GM12878 (cell line): ENCODE results near the gene BLACAT1. TPM values are rescaled to one million over a fixed set of nuclear protein-coding genes. Genes with fewer than 3 reads are reported as not detected.

ENCODE experiments used
- FOS ChIP-seq: IDR thresholded peaks from 3 replicates; pipeline ENCODE4 v1.6.1; 2011; ENCODE audit warnings: borderline replicate concordance; ENCODE audit not compliant: insufficient read length; ENCODE audit errors: extremely low read depth
- MLLT1 ChIP-seq: fragments of 450-650 bp; IDR thresholded peaks from 2 replicates; pipeline ENCODE4 v1.6.1; 2016; ENCODE audit warnings: mild to moderate bottlenecking
- NR2C2 ChIP-seq: IDR thresholded peaks from 2 replicates; pipeline ENCODE4 v1.6.1; 2011; ENCODE audit warnings: borderline replicate concordance, low read depth; ENCODE audit not compliant: control insufficient read depth, insufficient read length
- RB1 ChIP-seq: fragments of 450-650 bp; formaldehyde crosslinking; IDR thresholded peaks from 2 replicates; pipeline ENCODE4 v1.6.1; 2017; ENCODE audit warnings: mild to moderate bottlenecking, borderline replicate concordance
- polyA plus RNA-seq, 11 experiments: library from polyadenylated mRNA; depleted of rRNA in 4 of 11; unstranded in 6 of 11; stranded (reverse) in 5 of 11; fragments of >200 nt; fragmentation: Nextera tagmentation in 4 of 11; fragmentation: Illumina TruSeq in 1 of 11; extraction: Ambion mirVana in 4 of 11; extraction: Trizol in 1 of 11; gene quantifications; 1 replicate in 1 of 11; 2 replicates in 10 of 11; pipeline versions ENCODE4 v1.2.1 to v1.2.3, GENCODE V29; 2011 to 2016; ENCODE audit warnings: inconsistent platforms in 2 of 11, missing spikeins in 2 of 11, low read depth in 1 of 11
- total RNA-seq, 4 experiments: library from RNA; depleted of rRNA in 3 of 4; stranded (reverse); fragments of >200 nt in 3 of 4; fragmentation: Illumina TruSeq in 1 of 4; extraction: Trizol in 1 of 4; gene quantifications; 2 replicates each; pipeline versions ENCODE4 v1.2.1 to v1.2.3, GENCODE V29; 2013 to 2021
- TF ChIP-seq, protein P1 (sequence below): fragments of 450-650 bp; formaldehyde crosslinking; IDR thresholded peaks from 2 replicates; pipeline ENCODE4 v1.5.0; 2022; ENCODE audit warnings: mild to moderate bottlenecking, missing genetic modification characterization
- TF ChIP-seq, protein P2 (sequence below), 3 experiments: IDR thresholded peaks in 2 of 3; conservative IDR thresholded peaks in 1 of 3; 2 replicates each; pipeline ENCODE4 v1.5.1; 2011; ENCODE audit warnings: low read depth in 3 of 3, low read length in 3 of 3, mild to moderate bottlenecking in 3 of 3, control low read depth in 2 of 3, moderate library complexity in 2 of 3, inconsistent platforms in 1 of 3, mixed read lengths in 1 of 3; ENCODE audit not compliant: control insufficient read depth in 2 of 3, insufficient read depth in 1 of 3; ENCODE audit errors: extremely low read depth in 1 of 3

BLACAT1 gene
- total and polyA plus RNA-seq, 10 of the 15 experiments (the other 5 are each of a cell fraction or from before 2014, with no cell fraction given), result 0.04 to 1.6 (median 0.15) TPM; not detected in 1

GRCh38 chr1:205453466-205453865 is 2.4 kb downstream of the BLACAT1 start (continued):
- TF ChIP-seq, protein P1, sequence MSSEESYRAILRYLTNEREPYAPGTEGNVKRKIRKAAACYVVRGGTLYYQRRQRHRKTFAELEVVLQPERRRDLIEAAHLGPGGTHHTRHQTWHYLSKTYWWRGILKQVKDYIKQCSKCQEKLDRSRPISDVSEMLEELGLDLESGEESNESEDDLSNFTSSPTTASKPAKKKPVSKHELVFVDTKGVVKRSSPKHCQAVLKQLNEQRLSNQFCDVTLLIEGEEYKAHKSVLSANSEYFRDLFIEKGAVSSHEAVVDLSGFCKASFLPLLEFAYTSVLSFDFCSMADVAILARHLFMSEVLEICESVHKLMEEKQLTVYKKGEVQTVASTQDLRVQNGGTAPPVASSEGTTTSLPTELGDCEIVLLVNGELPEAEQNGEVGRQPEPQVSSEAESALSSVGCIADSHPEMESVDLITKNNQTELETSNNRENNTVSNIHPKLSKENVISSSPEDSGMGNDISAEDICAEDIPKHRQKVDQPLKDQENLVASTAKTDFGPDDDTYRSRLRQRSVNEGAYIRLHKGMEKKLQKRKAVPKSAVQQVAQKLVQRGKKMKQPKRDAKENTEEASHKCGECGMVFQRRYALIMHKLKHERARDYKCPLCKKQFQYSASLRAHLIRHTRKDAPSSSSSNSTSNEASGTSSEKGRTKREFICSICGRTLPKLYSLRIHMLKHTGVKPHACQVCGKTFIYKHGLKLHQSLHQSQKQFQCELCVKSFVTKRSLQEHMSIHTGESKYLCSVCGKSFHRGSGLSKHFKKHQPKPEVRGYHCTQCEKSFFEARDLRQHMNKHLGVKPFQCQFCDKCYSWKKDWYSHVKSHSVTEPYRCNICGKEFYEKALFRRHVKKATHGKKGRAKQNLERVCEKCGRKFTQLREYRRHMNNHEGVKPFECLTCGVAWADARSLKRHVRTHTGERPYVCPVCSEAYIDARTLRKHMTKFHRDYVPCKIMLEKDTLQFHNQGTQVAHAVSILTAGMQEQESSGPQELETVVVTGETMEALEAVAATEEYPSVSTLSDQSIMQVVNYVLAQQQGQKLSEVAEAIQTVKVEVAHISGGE, result no peak
- no peak for TF ChIP-seq FOS
- TF ChIP-seq, protein P2, sequence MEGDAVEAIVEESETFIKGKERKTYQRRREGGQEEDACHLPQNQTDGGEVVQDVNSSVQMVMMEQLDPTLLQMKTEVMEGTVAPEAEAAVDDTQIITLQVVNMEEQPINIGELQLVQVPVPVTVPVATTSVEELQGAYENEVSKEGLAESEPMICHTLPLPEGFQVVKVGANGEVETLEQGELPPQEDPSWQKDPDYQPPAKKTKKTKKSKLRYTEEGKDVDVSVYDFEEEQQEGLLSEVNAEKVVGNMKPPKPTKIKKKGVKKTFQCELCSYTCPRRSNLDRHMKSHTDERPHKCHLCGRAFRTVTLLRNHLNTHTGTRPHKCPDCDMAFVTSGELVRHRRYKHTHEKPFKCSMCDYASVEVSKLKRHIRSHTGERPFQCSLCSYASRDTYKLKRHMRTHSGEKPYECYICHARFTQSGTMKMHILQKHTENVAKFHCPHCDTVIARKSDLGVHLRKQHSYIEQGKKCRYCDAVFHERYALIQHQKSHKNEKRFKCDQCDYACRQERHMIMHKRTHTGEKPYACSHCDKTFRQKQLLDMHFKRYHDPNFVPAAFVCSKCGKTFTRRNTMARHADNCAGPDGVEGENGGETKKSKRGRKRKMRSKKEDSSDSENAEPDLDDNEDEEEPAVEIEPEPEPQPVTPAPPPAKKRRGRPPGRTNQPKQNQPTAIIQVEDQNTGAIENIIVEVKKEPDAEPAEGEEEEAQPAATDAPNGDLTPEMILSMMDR (IDR thresholded peaks at IDR 0.05 in 2 of 3, conservative IDR thresholded peaks at IDR 0.05 in 1 of 3; ENCODE audit: control insufficient read depth in 2 of 3, extremely low read depth in 1 of 3, insufficient read depth in 1 of 3, low read depth in 3 of 3, low read length in 3 of 3), result no peak
- no peak for TF ChIP-seq NR2C2
- no peak for TF ChIP-seq RB1
- no peak for TF ChIP-seq MLLT1
